ENCODE data around the gene SEC61B.

- TF ChIP-seq CTCF (IDR thresholded peaks at IDR 0.05) (no peak), POLR2AphosphoS5 (IDR thresholded peaks at IDR 0.05) (no peak), POLR2A (IDR thresholded peaks at IDR 0.05) (no peak), EP300 (IDR thresholded peaks at IDR 0.05) (no peak)
These were observed 22.5 kb downstream of the SEC61B start for GRCh38 chr9:99244344-99245260.
